ENCODE results near the gene ST6GALNAC4.
A peak's percentile ranks its signal among the peaks of the same experiment; 100 is the strongest.
"Not testable (repeated sequence)": the region's sequence is repeated elsewhere in the genome, so short reads cannot be mapped to it uniquely, and the experiment has no call there.

ST6GALNAC4 gene

DNA sequence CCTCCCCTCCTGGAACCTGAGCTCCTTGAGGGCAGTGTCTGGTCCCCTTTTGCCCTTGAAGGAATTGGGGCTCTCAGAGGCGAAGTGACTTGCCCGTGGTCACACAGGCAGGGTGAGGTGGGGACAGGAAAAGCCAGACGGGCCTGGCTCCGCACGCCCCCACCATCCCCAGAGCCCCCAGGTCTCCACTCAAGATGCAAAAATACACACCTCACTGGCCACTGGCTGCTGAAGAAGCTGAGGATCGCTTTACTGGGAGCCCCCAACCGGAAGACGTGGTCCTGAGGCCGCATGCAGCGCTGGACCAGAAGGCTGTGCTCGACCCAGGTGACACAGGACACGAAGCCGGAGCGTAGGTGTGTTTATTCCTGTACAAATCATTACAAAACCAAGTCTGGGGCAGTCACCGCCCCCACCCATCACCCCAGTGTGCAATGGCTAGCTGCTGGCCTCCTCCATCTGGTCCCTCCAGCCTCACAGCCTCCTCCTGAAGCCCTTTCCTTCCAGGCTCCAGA is 31.8 kb downstream of the ST6GALNAC4 start:
- DNase-seq: no peak

DNA sequence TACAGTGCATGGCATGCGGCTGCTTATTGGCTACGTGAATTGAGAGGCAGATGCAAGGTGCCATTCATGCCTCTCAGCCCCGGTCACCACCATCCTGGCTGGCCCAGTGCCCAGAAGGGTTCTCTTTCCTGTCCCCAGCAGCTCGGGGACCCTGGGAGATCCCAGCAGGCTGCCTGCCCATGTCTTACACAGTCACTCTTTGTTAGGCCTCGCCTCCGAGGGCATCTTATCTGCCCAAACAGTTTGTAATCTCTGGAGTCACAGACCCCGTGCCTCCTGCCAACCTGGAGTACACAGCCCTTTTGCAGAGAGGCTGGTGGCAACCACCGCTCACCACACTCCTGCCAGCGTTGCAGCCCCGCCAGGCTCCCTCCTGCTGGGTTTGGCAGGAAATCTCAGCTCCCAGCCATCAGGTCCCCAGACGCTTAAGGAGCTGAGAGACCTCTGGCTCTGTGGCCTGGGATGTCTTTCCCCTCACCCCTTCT is 32.4 kb downstream of the ST6GALNAC4 start:
- peak; percentile 91 for DNase-seq

DNA sequence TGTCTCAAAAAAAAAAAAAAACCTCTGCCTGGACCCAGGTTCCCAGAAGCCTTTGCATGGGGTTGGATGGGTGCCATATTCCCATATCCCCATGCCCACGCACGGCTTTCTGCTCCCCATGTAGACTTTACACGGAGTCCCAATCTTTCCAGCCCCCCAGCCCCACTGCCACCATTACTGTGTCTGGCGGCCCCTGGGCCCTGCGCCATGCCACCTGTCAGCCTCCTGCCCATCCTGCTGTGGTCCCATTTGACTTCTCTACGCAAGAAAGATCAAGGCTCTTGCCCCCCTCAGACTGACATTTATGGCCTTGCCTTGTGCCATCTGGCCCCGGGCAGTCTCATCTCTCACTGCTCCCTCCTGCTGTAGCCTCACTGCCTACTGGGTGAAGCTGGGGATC is 32.9 kb downstream of the ST6GALNAC4 start:
- DNase-seq: no peak

DNA sequence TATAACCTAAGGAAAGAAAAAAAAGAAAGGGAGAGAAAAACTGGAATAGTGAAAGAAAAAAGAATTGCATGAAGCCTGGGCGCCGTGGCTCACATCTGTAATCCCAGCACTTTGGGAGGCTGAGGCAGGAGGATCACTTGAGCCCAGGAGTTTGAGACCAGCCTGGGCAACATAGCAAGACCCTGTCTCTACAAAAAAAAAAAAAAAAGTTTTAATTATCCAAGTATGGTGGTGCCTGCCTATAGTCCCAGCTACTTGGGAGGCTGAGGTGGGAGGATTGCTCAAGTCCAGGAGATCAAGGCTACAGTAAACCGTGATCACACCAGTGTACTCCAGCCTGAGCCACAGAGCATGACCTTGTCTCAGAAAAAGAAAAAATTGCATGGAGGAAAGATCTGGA is 35.1 kb downstream of the ST6GALNAC4 start:
- not testable (repeated sequence) for DNase-seq

DNA sequence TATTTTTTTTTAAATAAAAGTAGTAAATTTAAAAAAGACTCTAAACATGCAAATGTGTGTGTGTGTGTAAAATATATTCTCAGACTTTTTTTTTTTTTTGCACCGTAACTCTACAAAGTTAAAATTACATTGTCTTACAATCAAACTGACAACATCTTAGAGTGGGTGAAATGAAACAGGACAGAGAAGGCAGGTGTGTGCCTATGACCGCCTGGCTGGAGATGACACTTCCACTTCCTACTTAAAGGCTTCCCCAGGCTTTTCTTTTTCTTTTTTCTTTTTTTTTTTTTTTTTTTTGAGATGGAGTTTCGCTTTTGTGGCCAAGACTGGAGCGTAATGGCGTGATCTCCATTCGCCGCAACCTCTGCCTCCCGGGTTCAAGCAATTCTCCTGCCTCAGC is 36.7 kb downstream of the ST6GALNAC4 start:
- no peak for DNase-seq

DNA sequence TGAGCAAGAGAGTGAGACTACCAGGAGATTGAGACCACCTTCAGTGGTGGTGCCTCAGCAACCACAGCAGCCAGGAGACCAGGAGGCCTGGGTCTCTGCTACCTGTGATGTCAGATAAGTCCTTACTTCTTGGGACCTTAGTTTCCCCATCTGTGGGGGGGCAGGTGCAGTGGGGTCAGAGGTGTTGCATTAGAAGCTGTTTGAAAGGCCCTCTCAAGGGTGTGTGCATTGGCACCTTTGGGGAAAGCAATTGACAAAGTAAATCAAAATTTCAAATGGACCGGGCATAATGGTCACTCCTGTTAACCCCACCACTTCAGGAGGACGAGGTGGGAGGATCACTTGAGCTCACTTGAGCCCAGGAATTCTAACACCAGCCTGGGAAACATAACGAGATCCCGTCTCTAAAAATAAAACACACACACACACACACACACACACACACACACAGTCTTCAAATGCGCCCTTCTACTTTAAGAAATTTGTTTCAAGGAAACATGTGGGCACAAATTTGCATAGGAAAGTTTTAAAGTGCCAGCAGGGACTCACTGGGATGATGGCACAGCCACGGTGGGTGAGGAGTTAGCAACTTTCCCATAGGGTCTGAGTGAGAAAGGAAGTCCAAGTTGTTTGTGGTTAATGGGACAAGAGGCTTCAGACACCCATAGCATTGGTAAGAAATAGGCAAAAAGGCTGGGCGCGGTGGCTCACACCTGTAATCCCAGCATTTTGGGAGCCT is 38.0 kb downstream of the ST6GALNAC4 start:
- no peak for DNase-seq

DNA sequence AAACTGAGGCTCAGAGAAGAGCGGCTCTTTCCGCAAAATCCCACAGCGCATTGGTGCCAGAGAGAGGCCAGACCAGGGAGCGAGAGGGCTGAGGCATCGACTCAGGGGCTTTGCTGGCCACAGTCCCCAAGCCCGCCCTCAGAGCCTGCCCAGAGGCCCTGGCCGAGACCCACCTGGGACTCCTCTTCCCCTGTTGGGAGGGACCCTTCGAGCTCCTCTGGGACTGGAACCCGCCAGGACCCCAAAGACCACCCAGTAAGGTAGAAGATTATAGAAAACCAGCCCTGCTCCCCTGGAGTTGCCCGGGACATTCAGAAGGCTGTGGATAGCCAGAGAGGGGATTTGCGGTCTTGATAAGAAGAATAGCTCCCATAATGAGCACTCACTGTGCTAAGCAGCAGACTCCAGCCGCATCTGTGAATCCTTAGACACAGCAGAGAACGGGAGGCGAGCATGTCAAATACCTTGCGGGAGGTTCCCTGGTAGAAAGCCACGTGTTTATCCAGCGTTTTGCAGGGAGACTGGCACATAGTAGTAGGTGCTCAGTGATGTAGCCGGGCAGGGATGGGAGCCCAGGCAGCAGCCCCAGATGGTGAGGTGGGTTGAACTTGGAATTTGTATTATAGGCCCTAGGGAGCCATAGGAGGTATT is 38.7 kb downstream of the ST6GALNAC4 start:
- no peak for DNase-seq

DNA sequence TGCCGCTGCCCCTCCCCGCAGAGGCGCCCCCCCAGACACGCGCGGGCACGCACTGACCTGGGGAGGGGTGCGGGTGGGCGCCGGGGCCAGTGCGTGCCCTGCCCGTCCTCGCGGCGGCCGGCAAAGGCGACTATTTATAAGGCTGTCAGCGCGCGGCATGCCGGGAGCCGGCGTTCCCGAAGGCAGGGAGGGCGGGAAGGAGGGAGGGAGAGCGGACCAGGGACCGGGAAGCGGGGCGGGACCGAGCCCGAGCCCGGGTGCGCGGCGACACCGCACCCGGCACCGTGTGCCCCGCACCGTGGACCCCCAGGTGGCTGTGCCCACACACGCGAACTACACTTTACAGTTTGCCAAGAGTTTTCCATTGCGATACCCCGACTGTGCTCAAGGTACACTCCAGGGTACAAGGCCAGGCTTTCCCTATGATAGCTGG is 39.3 kb downstream of the ST6GALNAC4 start, which contains the start of gene AK1:
Gene AK1 (minus strand): TSS at position 110 of the 433 bp plus-strand sequence. CDS start 3,058 bp downstream, outside the sequence.
- DNase-seq: peak; percentile 87

DNA sequence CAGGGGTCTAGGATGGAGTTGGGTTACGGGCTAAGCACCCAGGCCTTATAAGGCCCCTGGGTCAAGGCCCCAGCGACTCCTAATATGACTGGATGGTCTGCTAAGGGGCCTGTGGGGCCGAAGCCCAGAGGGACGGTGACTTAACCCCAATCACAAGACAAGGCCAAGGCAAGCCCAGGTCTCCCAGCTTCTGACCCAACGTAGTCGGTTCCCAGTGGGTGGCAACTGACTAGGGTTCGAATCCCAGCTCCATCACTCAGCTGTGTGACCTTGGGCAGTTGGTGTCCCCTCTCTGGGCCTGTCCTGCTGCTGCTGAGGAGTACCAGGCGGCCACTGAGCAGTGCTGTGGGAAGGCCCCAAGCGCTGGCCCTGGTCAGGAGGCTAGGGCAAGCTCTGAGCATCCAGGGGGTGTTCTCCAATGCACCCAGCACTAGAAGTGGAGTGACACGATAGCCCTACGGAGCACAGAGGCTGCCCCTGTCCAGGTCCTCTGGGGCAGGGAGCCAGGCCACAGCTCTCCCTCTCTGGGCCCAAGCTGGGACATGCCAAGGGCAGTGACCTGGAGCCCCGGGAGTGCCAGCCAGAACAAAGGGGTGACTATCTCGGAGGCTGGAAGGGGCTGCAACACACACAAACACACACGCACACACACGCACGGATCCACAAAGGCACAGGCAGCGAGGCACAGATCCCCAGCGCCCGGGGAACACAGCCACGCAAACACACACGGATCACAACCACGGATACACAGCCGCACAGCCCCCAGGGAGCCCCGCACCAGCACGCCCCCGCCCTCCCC is 39.9 kb downstream of the ST6GALNAC4 start:
- DNase-seq: no peak

- no peak for DNase-seq
Measured at GRCh38 chr9:127876026-127876763, 40.6 kb downstream of the ST6GALNAC4 start.

DNA sequence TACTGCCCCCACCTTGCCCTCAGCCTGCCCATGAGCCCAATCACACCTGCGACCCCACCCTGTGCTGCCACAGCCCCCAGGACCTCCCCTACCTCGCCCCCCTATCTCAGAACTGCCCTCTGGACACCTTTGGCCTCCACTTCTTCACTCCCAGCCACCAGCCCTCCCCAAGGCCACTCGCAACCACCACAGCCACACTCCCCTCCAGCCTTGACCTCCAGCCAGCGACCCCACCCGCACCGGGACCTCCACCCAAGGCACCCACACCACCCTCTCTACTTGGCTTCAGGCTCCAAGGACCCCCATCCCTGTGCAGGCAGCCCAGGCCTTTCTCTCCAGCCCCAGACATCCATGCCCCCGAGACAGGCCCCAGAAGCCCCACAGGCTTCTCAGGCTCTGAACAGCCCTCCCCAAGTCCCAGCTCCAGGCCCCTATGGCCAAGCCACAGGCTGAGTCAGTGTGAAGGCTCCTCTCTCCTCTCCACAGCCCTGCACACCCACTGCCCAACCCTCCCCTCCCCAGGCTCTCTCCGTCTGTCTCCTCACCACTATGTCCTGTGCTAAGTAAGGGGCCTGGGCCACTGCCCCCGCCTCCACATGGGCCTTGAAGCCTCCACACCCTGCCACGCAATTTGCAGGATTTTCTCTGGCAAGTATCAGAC is 41.4 kb downstream of the ST6GALNAC4 start:
- no peak for DNase-seq

DNA sequence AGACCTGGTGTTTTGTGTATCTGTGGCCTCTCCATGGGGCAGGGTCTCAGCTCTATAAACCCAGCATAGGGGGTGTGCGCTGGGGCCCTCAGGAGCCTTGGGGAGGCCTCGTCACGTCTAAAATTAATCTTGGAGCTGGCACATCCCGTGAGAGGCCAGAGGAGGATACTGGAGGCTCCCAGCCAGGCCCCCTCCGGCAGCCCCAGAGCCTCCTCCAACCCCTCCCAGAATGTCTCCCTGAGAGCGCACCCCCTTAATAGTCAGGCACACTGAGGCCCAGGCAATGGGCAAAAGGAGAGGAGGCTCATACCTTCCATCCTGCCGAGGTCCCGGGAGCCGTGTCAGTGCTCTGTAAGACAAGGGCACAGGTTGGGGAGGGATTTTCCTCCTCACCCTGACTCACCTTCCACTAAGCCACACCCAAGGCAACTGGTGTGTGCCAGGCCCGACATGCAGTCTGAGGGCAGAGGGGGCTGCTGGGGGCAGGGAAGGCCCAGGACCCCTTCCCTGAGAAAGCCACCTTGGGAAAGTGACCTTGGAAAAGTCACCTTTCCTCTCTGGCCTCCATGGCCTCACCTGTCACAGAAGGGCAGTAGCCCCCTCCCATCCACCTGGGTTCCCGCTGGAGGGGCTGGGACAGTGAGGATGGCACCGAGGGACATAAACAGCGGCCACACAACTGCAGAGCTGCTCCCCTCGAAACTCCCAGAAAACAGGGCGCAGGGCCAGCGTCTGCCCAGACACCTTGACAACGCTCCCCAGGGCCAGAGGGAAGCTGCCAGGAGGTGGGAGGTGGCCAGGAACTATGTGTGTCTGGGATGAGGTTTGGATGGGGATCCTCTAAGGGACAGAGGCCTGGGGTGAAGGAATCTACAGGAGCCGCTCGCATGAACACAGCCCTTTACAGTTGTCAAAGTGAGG is 42.3 kb downstream of the ST6GALNAC4 start:
- no peak for DNase-seq

DNA sequence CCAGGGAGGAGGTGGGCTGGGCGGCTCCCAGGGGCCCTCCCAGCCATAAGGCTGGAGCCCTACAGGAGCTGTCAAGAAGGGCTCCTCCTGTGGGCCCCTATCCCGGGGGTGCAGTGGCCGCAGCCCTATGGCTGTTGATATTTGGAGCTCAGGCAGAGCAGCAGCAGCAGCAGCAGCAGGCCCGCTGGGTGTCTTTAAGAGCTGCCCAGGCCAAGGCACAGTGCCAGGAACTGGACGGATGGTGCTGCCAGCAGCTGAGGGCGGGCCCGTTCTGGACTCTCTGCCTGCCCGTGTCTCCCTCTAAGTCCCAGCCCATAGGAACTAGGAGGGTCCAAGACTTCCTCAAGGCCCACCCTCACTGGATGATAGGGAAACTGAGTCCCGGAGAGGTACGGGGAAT is 43.0 kb downstream of the ST6GALNAC4 start:
- no peak for DNase-seq

GRCh38 chr9:127873223-127873691 is 43.6 kb downstream of the ST6GALNAC4 start:
- DNase-seq: no peak

- DNase-seq: no peak
Measured at GRCh38 chr9:127872369-127873222, 44.2 kb downstream of the ST6GALNAC4 start.

DNA sequence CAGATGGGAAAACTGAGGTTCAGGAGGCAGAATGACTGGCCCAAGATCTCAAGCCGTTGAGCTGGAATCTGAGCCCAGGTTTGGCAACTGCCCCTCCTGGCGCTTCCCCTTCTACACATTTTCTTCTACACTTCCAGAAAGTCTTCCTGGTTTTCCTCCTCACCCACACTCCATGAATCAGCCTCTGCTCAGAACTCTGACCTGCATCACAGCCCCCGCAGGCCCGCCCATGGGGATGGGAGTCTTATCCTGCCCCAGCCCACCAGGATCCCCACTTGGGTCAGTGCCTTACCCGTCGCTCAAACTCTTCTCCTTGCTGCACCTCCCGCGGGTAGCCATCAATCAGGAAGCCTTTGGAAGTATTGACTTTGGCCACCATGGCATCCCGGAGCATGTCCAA is 45.3 kb downstream of the ST6GALNAC4 start:
- no peak for DNase-seq

DNA sequence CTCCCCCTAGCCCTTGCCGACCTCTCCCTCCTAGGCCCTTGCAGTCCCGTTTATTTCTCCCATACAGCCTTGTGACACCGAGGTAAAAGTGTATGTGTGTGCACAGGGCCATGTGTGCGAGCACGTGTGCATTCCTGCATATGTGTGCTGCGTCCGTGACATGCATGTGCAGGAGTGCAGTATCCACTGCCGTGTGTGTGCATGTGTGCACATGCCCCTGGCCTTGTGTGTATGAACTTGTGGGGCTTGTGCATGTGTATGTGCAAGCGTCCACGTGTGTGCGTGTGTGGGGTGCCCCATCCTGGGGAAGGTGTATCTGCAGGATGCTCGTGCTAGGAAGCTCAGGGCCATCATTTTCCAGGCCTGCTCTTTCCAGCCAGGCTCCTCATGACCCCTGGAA is 46.0 kb downstream of the ST6GALNAC4 start:
- DNase-seq: no peak

DNA sequence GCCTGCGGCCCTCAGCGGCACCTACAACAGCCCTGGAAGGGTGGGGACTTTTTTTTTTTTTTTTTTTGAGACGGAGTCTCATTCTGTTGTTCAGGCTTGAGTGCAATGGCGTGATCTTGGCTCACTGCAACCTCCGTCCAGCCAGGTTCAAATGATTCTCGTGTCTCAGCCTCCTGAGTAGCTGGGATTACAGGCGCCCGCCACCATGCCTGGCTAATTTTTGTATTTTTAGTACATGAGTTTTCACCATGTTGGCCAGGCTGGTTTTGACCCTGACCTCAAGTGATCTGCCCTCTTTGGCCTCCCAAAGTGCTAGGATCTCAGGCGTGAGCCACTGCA is 46.7 kb downstream of the ST6GALNAC4 start:
- not testable (repeated sequence) for DNase-seq

GRCh38 chr9:127869310-127870152 is 47.3 kb downstream of the ST6GALNAC4 start:
- DNase-seq: peak; percentile 89
